ENCODE data around the gene SELPLG. TPM values are rescaled to one million over a fixed set of nuclear protein-coding genes. Genes with fewer than 3 reads are reported as not detected.

SELPLG gene
- total RNA-seq, 4 donors from 2014 or later, result 2.1 to 6.0 (median 2.8) TPM

GRCh38 chr12:108602976-108603704 is 30.6 kb downstream of the SELPLG start:
- H3K27ac ChIP-seq, result no peak overlapping the region
- no peaks in the 10 kb centered on the region for H3K27me3 ChIP-seq
- 76 to 87% methylated on average over 5 to 13 of the region's 15 CpGs for WGBS, 2 donors
- H3K4me3 ChIP-seq (replicated peaks in 1 of 3), result no peak overlapping the region
- no peaks in the 10 kb centered on the region for H3K4me1 ChIP-seq
- intact Hi-C loops (cut with DNase I), result no loop called here
- no peak for DNase-seq
- H3K9me3 ChIP-seq, result no peaks in the 10 kb centered on the region
- H3K36me3 ChIP-seq, result no peaks in the 10 kb centered on the region
- TF ChIP-seq POLR2A (IDR thresholded peaks at IDR 0.05) (no peak), CTCF (IDR thresholded peaks at IDR 0.05) (no peak)

DNA sequence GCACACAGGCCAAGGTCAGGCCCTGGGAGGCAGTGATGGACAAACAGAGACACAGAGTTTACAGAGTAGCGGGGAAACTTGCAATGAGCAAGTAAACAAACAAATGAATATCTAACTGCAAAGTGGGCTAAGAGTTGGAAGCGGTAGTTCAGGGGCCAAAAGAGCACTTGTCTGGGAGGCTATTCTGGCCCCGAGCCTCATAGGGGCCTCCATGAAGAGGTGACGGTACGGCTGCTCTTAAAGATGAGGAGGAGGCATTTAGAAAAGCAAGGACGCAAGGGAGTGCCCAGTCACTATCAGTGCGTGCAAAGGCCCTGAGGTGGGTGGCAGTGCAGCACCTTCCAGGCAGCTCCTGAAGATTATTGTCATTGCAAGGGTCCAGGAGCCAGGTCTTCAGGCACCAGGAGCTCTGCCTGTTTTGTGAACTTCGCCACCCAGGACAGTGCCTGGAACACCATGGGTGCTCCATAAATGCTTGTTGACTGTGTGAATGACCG is 31.4 kb downstream of the SELPLG start:
- Histone ChIP-seq H3K4me3 (replicated peaks in 1 of 3) (no peak overlapping the region), H3K27ac (no peak overlapping the region), H3K36me3 (no peaks in the 10 kb centered on the region), H3K27me3 (no peaks in the 10 kb centered on the region), H3K9me3 (no peaks in the 10 kb centered on the region), H3K4me1 (no peaks in the 10 kb centered on the region)
- no peak for DNase-seq
- TF ChIP-seq CTCF (IDR thresholded peaks at IDR 0.05) (no peak), POLR2A (IDR thresholded peaks at IDR 0.05) (no peak)
- WGBS, 2 donors, result 94 to 95% methylated on average over 9 of the region's 9 CpGs
- intact Hi-C loops (cut with DNase I), result no loop called here

DNA sequence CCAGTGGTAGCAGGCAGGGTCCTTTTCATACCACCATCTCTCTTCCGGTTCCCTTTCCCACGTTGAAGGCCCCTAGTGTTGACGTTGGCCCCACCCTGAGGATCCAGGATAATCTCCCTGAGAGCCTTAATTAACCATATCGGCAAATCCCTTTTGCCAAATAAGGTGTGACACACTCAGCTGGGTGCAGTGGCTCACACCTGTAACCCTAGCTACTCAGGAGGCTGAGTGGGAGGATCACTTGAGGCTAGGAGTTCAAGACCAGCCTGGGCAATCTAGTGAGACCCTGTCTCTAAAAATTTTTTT is 33.0 kb downstream of the SELPLG start:
- Histone ChIP-seq H3K9me3 (no peaks in the 10 kb centered on the region), H3K4me1 (no peaks in the 10 kb centered on the region), H3K27me3 (no peaks in the 10 kb centered on the region), H3K36me3 (no peaks in the 10 kb centered on the region), H3K27ac (no peak overlapping the region), H3K4me3 (replicated peaks in 1 of 3) (no peak overlapping the region)
- intact Hi-C loops (cut with DNase I), result no loop called here
- no peak for DNase-seq
- 64 to 70% methylated on average over 4 of the region's 4 CpGs for WGBS, 2 donors
- TF ChIP-seq POLR2A (IDR thresholded peaks at IDR 0.05) (no peak), CTCF (IDR thresholded peaks at IDR 0.05) (no peak)

DNA sequence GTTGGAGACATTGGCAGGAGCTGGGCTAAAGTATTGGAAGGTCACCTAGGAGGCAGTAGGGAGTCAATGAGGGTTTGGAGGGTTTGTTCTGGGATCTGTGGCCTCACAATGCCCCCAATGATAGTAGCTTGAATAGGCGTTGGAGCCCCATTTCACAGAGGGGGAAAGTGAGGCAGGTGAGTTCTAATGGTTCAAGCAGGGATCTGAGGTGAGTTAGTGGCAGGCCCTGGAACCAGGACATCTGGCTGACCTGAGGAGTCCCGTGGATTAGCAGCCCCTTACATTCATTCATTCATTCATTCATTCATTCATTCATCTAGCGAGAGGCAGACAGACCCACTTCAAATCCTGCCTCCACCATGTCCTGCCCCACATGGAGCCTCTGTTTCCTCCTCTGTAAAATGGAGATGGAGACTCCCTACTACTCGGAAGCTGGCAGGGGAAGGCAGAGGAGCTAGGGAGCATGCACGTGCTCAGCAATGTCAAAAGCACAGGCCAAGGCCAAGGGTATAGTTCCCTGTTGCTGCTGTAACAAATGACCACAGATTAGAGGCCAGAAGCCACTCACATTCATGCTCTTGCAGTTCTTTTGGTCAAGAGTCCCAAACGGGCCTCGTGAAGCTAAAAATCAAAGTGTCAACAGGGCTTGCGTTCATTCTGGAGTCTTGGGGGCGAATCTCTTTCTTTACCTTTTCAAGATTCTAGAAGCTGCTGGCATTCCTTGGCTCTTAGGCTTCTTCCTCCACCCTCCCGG is 33.6 kb downstream of the SELPLG start:
- H3K27me3 ChIP-seq, result no peaks in the 10 kb centered on the region
- intact Hi-C loops (cut with DNase I), result no loop called here
- H3K36me3 ChIP-seq, result no peaks in the 10 kb centered on the region
- H3K9me3 ChIP-seq, result no peaks in the 10 kb centered on the region
- no peak overlapping the region for H3K27ac ChIP-seq
- H3K4me1 ChIP-seq, result no peaks in the 10 kb centered on the region
- TF ChIP-seq CTCF (IDR thresholded peaks at IDR 0.05) (no peak), POLR2A (IDR thresholded peaks at IDR 0.05) (no peak)
- WGBS, 2 donors, result 80 to 84% methylated on average over 10 of the region's 10 CpGs
- no peak overlapping the region for H3K4me3 ChIP-seq (replicated peaks in 1 of 3)
- no peak for DNase-seq

DNA sequence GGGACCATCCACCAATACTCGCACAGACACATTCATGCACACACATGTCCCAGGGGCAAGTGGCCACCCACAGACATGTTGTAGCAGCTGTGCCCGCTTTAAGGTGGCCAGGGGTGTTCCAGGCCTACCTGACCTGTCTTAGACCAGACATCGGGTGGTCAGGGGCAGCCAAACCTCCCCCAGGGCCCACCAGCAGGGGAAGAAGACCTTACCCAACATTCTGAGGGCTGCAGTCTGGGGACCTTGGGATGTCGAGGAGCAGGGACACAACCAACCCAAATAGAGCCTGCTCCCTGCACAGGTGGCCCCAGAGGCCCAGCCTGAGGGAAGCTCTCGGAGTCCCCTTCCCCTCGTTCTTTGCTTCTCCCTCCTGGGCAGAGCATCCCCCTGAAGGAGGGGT is 34.2 kb downstream of the SELPLG start:
- intact Hi-C loops (cut with DNase I), result no loop called here

More for the DNA sequence above, 34.2 kb downstream of the SELPLG start:
- no peaks in the 10 kb centered on the region for H3K27me3 ChIP-seq
- H3K4me3 ChIP-seq (replicated peaks in 1 of 3), result no peak overlapping the region
- TF ChIP-seq POLR2A (IDR thresholded peaks at IDR 0.05) (no peak), CTCF (IDR thresholded peaks at IDR 0.05) (no peak)
- DNase-seq, result no peak
- no peaks in the 10 kb centered on the region for H3K36me3 ChIP-seq
- no peaks in the 10 kb centered on the region for H3K9me3 ChIP-seq
- no peak overlapping the region for H3K27ac ChIP-seq
- no peaks in the 10 kb centered on the region for H3K4me1 ChIP-seq
- 73 to 80% methylated on average over 4 to 5 of the region's 6 CpGs for WGBS, 2 donors
